Panc1 (cell line): Measurements from ENCODE around the gene MUC5B. TPM values are rescaled to one million over a fixed set of nuclear protein-coding genes. Genes with fewer than 3 reads are reported as not detected.

ENCODE experiments used
- ATAC-seq: fragments of 200-7000 bp; cut with Tn5 transposase; 2 replicates; pipeline ENCODE4 v1.9.1; 2020; ENCODE audit warnings: mild to moderate bottlenecking, moderate library complexity
- BruUV-seq: library from RNA; stranded (reverse); fragments of 400-500 nt; replicated peaks from 2 replicates; lab custom pipeline; 2021; lab: Mats Ljungman, UMichigan
- CTCF ChIA-PET: fragments of 300-600 bp; sonication (Branson Sonifier 250); formaldehyde crosslinking; loops from one replicate; lab custom pipeline; 2022; ENCODE audit warnings: antibody characterized with exemption; lab: Charles Lee
- POLR2A ChIA-PET: fragments of 300-600 bp; sonication (Branson Sonifier 250); formaldehyde crosslinking; loops from one replicate; lab custom pipeline; 2022; ENCODE audit warnings: antibody characterized with exemption; lab: Charles Lee
- DNase-seq: peaks from one replicate; pipeline ENCODE4 v3.0.0-alpha.2; 2010; ENCODE audit warnings: low read depth, low spot score
- H3K27ac ChIP-seq: 2 replicates; pipeline ENCODE4 v1.5.1; 2011; ENCODE audit warnings: mild to moderate bottlenecking, low read length, inconsistent platforms
- H3K27me3 ChIP-seq: fragments of 200-500 bp; sonication (Bioruptor generic); 2 replicates; pipeline ENCODE4 v1.6.0; 2014; ENCODE audit warnings: low read length, inconsistent platforms; ENCODE audit not compliant: control insufficient read depth, insufficient read depth
- H3K36me3 ChIP-seq: fragments of 200-500 bp; sonication (Bioruptor generic); 2 replicates; pipeline ENCODE4 v1.5.1; 2014; ENCODE audit warnings: inconsistent platforms, mild to moderate bottlenecking, low read length, moderate library complexity; ENCODE audit not compliant: control insufficient read depth, insufficient read depth
- H3K4me1 ChIP-seq: 2 replicates; pipeline ENCODE4 v1.5.1; 2011; ENCODE audit warnings: inconsistent platforms, mild to moderate bottlenecking, low read length, moderate library complexity; ENCODE audit not compliant: control insufficient read depth, insufficient read depth
- H3K4me3 ChIP-seq, 2 experiments: 2 replicates each; pipeline ENCODE4 v1.5.1; 2011 to 2012; ENCODE audit warnings: low read depth in 2 of 2, low read length in 2 of 2, mild to moderate bottlenecking in 2 of 2, inconsistent platforms in 1 of 2, moderate library complexity in 1 of 2
- H3K9me3 ChIP-seq: fragments of 200-500 bp; sonication (Bioruptor generic); 2 replicates; pipeline ENCODE4 v1.5.1; 2014; ENCODE audit warnings: low read depth, mild to moderate bottlenecking, inconsistent platforms, low read length, moderate library complexity; ENCODE audit not compliant: control insufficient read depth, insufficient read depth
- CTCF ChIP-seq: fragments of 450-650 bp; IDR thresholded peaks from 2 replicates; pipeline ENCODE4 v1.5.1; 2017; ENCODE audit warnings: mild to moderate bottlenecking
- POLR2AphosphoS5 ChIP-seq: IDR thresholded peaks from 2 replicates; pipeline ENCODE4 v1.6.1; 2012; ENCODE audit warnings: mild to moderate bottlenecking, low read depth, low read length, moderate library complexity
- REST ChIP-seq, 2 experiments: IDR thresholded peaks; 2 replicates each; pipeline ENCODE4 v1.6.1; 2011 to 2012; ENCODE audit warnings: low read depth in 2 of 2, control low read depth in 1 of 2, low read length in 1 of 2, mild to moderate bottlenecking in 1 of 2, moderate library complexity in 1 of 2; ENCODE audit not compliant: insufficient read depth in 1 of 2
- SIN3A ChIP-seq: IDR thresholded peaks from 2 replicates; pipeline ENCODE4 v1.6.1; 2012; ENCODE audit warnings: low read depth, mild to moderate bottlenecking, low read length, moderate library complexity, borderline replicate concordance; ENCODE audit not compliant: insufficient read depth
- TCF7L2 ChIP-seq: IDR thresholded peaks from 2 replicates; pipeline ENCODE4 v1.6.1; 2011; ENCODE audit warnings: mild to moderate bottlenecking, low read depth, low read length, inconsistent platforms
- in situ Hi-C: cut with HindIII; loops from 2 replicates; pipeline ENCODE4 v1.10.0; 2016; ENCODE audit warnings: low sequenced_read_pairs, low pct_unique_long_range_greater_than_20kb
- intact Hi-C: fragments of 100-400 bp; cut with micrococcal nuclease; formaldehyde crosslinking; loops from one replicate; pipeline ENCODE4 v1.10.0; 2022; ENCODE audit not compliant: unreplicated experiment
- total RNA-seq: library from RNA; stranded (reverse); gene quantifications from one replicate; pipeline ENCODE4 v1.2.1, GENCODE V29; 2021; ENCODE audit not compliant: unreplicated experiment

MUC5B gene
- total RNA-seq, 1 experiment from 2014 or later: 1.2 TPM

GRCh38 chr11:1254086-1254648 is 31.3 kb downstream of the MUC5B start:
- intact Hi-C loops: no loop called here
- Histone ChIP-seq H3K9me3 (no peaks in the 10 kb centered on the region), H3K4me1 (peaks cover 4% of the 10 kb centered on the region; the same call in 1 of the 2 replicates), H3K36me3 (no peaks in the 10 kb centered on the region), H3K27ac (no peak overlapping the region), H3K27me3 (no peaks in the 10 kb centered on the region; the same call in 1 of the 2 replicates), H3K4me3 (no peak overlapping the region)
- no TSS peak for BruUV-seq
- CTCF ChIA-PET: interaction anchor here (0.6 kb wide), 1 partner anchor 144 kb away, joined by 5 read pairs; no protein-coding TSS in a partner anchor
- TF ChIP-seq POLR2AphosphoS5: no peak
- no peak for TF ChIP-seq CTCF
- no peak for TF ChIP-seq REST (IDR thresholded peaks at IDR 0.05; ENCODE audit: insufficient read depth in 1 of 2, low read depth in 2 of 2, low read length in 1 of 2)
- no peak for TF ChIP-seq TCF7L2
- no peak for TF ChIP-seq SIN3A
- POLR2A ChIA-PET: no interaction called here
- ATAC-seq (no peak), DNase-seq (no peak)
- in situ Hi-C loops: no loop called here

- DNase-seq (no peak), ATAC-seq (no peak)
- intact Hi-C loops (no loop called here), in situ Hi-C loops (no loop called here)
- Histone ChIP-seq H3K4me1 (peaks cover 4% of the 10 kb centered on the region; the same call in 1 of the 2 replicates), H3K4me3 (no peak overlapping the region), H3K27me3 (no peaks in the 10 kb centered on the region; the same call in 1 of the 2 replicates), H3K27ac (no peak overlapping the region), H3K9me3 (no peaks in the 10 kb centered on the region), H3K36me3 (no peaks in the 10 kb centered on the region)
- TF ChIP-seq CTCF: no peak
- TF ChIP-seq SIN3A: no peak
- no peak for TF ChIP-seq POLR2AphosphoS5
- no peak for TF ChIP-seq REST (IDR thresholded peaks at IDR 0.05; ENCODE audit: insufficient read depth in 1 of 2, low read depth in 2 of 2, low read length in 1 of 2)
- TF ChIP-seq TCF7L2: no peak
- CTCF ChIA-PET: interaction anchor here (0.6 kb wide), 1 partner anchor 143 kb away, joined by 5 read pairs; no protein-coding TSS in a partner anchor
- no TSS peak for BruUV-seq
- POLR2A ChIA-PET: no interaction called here
Measured at GRCh38 chr11:1254733-1255132, 31.9 kb downstream of the MUC5B start.
